DLD1 (cell line): Measurements from ENCODE around the gene PSMD4.
"Not testable (repeated sequence)": the region's sequence is repeated elsewhere in the genome, so short reads cannot be mapped to it uniquely, and the experiment has no call there.

ENCODE experiments used
- in situ Hi-C: cut with HindIII; loops from 2 replicates; pipeline ENCODE4 v1.10.0; 2017; ENCODE audit warnings: low sequenced_read_pairs

PSMD4 gene

GRCh38 chr1:151254217-151255213 lies at the start of gene PSMD4:
PSMD4 (plus strand) TSS chr1:151254734; CDS start chr1:151254783, 49 bp downstream.
- in situ Hi-C loops, result no loop called here

GRCh38 chr1:151205381-151205965 lies 49.1 kb upstream of the PSMD4 start:
- in situ Hi-C loops, result not testable (repeated sequence)

- in situ Hi-C loops, result no loop called here
Observed at GRCh38 chr1:151210830-151211229, 43.7 kb upstream of the PSMD4 start.

GRCh38 chr1:151211972-151212705 lies 42.4 kb upstream of the PSMD4 start:
- in situ Hi-C loops, result no loop called here

- in situ Hi-C loops, result no loop called here
Observed at GRCh38 chr1:151213560-151213959, 41.0 kb upstream of the PSMD4 start.

GRCh38 chr1:151221616-151222015 lies 32.9 kb upstream of the PSMD4 start:
- in situ Hi-C loops, result no loop called here

- in situ Hi-C loops, result no loop called here
Observed at GRCh38 chr1:151222130-151222529, 32.4 kb upstream of the PSMD4 start.

- in situ Hi-C loops, result no loop called here
Observed at GRCh38 chr1:151235235-151235634, 19.3 kb upstream of the PSMD4 start.

GRCh38 chr1:151237678-151238466 lies 16.7 kb upstream of the PSMD4 start:
- in situ Hi-C loops, result no loop called here

GRCh38 chr1:151238467-151238739 lies 16.1 kb upstream of the PSMD4 start:
- in situ Hi-C loops, result no loop called here

GRCh38 chr1:151242442-151242841 lies 12.1 kb upstream of the PSMD4 start:
- in situ Hi-C loops, result no loop called here

- in situ Hi-C loops, result no loop called here
Observed at GRCh38 chr1:151243683-151244216, 10.8 kb upstream of the PSMD4 start.

GRCh38 chr1:151246786-151247185 lies 7.7 kb upstream of the PSMD4 start:
- in situ Hi-C loops, result no loop called here

- in situ Hi-C loops, result no loop called here
Observed at GRCh38 chr1:151251656-151252470, 2.7 kb upstream of the PSMD4 start.

GRCh38 chr1:151255381-151255780 lies 847 bp downstream of the PSMD4 start:
- in situ Hi-C loops, result no loop called here

GRCh38 chr1:151259351-151259750 lies 4.8 kb downstream of the PSMD4 start:
- in situ Hi-C loops, result no loop called here

- in situ Hi-C loops, result no loop called here
Observed at GRCh38 chr1:151265446-151266236, 11.1 kb downstream of the PSMD4 start.

- in situ Hi-C loops, result no loop called here
Observed at GRCh38 chr1:151266315-151266714, 11.8 kb downstream of the PSMD4 start.

- in situ Hi-C loops, result no loop called here
Observed at GRCh38 chr1:151266821-151267220, 12.3 kb downstream of the PSMD4 start.
